Activated CD4-positive, alpha-beta memory T cell treated with anti-CD3 and anti-CD28 coated beads, Interleukin-2, amount 10 ng/mL, durations not matched to agents 7 days and 5 days (primary cell): Measurements from ENCODE around the gene ADAMTS2. TPM values are rescaled to one million over a fixed set of nuclear protein-coding genes. Genes with fewer than 3 reads are reported as not detected.

ENCODE experiments used
- CTCF ChIA-PET: fragments of 350-600 bp; sonication (Branson Sonifier 250); formaldehyde crosslinking; loops from one replicate; lab custom pipeline; 2021; ENCODE audit warnings: antibody characterized with exemption, inconsistent platforms; lab: Charles Lee
- POLR2A ChIA-PET: fragments of 350-600 bp; sonication (Branson Sonifier 250); formaldehyde crosslinking; loops from one replicate; lab custom pipeline; 2021; ENCODE audit warnings: antibody characterized with exemption; lab: Charles Lee
- DNase-seq: peaks from one replicate; pipeline ENCODE4 v3.0.0-alpha.2; 2020
- H3K27ac Mint-ChIP-seq: one replicate; pipeline ENCODE4 v1.8.0; 2021; ENCODE audit warnings: mild to moderate bottlenecking, mixed read lengths
- H3K27me3 Mint-ChIP-seq: one replicate; pipeline ENCODE4 v1.8.0; 2021; ENCODE audit warnings: mixed read lengths
- H3K36me3 Mint-ChIP-seq: one replicate; pipeline ENCODE4 v1.8.0; 2021; ENCODE audit warnings: low read depth, mixed read lengths
- H3K4me1 Mint-ChIP-seq: one replicate; pipeline ENCODE4 v1.8.0; 2021; ENCODE audit warnings: mixed read lengths
- H3K4me3 Mint-ChIP-seq: one replicate; pipeline ENCODE4 v1.8.0; 2021; ENCODE audit warnings: mild to moderate bottlenecking, mixed read lengths
- H3K9me3 Mint-ChIP-seq: one replicate; pipeline ENCODE4 v1.8.0; 2021; ENCODE audit warnings: mixed read lengths
- total RNA-seq, 2 experiments: library from RNA; stranded (reverse); gene quantifications; one replicate each; pipeline ENCODE4 v1.2.3, GENCODE V29; 2021

Gene ADAMTS2
- total RNA-seq, 2 experiments from 2014 or later = not detected

DNA sequence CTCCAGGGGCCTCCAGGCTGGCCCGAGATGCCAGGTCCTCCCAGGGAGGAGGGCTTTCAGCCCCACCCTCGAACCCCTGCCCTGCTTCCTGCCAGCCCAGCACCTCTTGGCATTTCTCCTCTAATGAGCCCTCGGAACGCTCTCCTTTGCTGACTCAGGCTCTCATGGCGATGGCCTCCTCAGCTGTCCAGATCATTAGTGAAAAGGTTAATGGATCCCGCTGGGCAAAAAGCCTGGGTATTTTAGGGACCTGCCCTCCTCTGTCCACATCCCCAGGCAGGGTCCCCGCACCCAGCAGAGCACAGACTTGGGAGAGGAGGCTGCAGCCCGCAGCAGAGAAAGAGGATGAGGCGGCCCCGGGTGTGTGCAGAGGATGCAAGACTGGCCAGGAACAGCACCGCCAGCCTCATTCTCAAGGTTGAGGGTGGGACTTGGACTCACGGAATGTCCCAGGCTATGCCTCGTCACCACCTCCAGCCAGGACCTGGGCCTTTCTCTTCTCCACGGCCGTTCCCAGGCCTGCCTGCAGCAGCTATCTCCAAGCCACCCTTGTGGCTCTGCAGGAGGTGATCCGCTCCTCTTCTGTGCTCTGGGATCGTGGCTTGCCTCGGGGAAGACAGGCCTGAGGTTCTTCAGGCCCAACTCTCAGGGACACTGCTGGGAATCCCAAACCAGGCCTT is 23.0 kb upstream of the ADAMTS2 start:
- DNase-seq = no peak
- CTCF ChIA-PET = no interaction called here
- POLR2A ChIA-PET = no interaction called here
- Mint-ChIP-seq H3K27me3 (no peaks in the 10 kb centered on the region), H3K4me1 (no peaks in the 10 kb centered on the region), H3K27ac (no peak overlapping the region), H3K36me3 (no peaks in the 10 kb centered on the region), H3K9me3 (no peaks in the 10 kb centered on the region), H3K4me3 (no peak overlapping the region)

DNA sequence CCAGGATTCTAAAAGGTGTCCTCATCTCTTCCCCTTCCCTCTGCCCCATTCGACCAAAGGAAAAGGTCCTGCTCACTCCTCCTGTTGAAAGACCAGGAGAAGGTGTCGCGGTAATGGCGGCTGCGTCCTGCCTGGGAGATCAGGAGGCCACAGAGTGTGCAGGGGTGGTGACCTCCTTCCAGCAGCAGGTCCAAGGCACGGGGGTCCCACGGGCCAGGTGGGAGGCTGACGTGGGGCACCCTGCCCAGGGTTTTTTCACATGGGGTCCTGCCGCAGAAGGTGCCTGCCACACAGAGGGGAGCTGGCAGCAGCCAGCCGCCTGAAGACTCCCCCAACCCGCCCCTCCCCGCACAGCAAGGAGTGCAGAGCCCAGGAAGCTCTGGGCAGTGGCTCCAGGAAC is 22.2 kb upstream of the ADAMTS2 start:
- Mint-ChIP-seq H3K9me3 (no peaks in the 10 kb centered on the region), H3K27me3 (no peaks in the 10 kb centered on the region), H3K36me3 (no peaks in the 10 kb centered on the region), H3K27ac (no peak overlapping the region), H3K4me3 (no peak overlapping the region), H3K4me1 (no peaks in the 10 kb centered on the region)
- ChIA-PET POLR2A (no interaction called here), CTCF (no interaction called here)
- no peak for DNase-seq

DNA sequence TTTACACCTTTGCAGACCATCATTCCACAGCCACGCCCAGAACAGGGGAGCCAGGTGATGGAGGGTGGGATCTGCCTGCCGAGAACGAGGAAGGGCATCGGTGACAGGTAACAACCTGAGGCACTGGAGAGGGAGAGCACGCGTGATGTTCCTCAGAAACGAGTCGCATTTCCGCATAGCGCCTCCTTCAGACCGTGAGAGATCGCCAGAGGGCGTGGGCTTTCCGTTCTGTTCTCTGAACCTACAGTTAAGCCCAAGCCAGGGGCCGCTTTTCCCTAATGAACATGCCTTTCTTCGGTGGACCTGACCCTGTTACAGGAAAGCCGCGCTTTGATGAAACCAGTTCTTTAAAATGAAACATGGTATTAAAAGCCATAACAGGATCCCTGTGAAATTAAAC is 17.1 kb upstream of the ADAMTS2 start:
- Mint-ChIP-seq H3K4me1 (no peaks in the 10 kb centered on the region), H3K9me3 (no peaks in the 10 kb centered on the region), H3K27ac (no peak overlapping the region), H3K36me3 (no peaks in the 10 kb centered on the region), H3K27me3 (no peaks in the 10 kb centered on the region), H3K4me3 (no peak overlapping the region)
- no peak for DNase-seq
- CTCF ChIA-PET = no interaction called here
- POLR2A ChIA-PET = no interaction called here

DNA sequence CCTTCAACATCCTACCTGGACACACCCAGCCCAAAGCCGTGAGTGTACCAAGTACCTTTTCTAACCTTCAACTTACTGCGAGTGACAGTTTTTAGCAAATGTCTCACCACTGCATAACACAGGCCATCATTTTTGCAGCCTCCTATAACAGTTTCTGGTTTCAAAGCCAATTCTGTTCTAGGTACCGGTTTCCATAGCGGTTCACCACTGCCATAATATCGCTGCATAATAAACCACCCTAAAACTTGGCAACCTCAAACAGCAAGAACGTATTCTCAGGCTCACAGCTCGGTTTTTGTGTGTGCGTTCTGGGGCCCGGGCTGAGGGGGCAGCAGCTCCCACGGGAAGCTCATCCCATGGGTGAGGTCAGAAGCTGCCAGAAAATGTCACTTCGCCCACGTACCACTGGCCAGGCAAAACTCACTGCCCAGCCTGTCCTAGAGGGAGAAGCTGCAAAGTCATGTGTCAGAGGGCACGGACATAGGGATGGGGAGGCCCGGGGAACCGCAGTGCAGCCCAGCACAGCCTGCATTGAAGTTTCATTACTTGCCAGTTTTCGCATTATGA is 15.9 kb upstream of the ADAMTS2 start:
- Mint-ChIP-seq H3K27me3 (no peaks in the 10 kb centered on the region), H3K4me3 (no peak overlapping the region), H3K9me3 (no peaks in the 10 kb centered on the region), H3K4me1 (no peaks in the 10 kb centered on the region), H3K36me3 (no peaks in the 10 kb centered on the region), H3K27ac (no peak overlapping the region)
- no peak for DNase-seq
- ChIA-PET POLR2A (no interaction called here), CTCF (no interaction called here)

DNA sequence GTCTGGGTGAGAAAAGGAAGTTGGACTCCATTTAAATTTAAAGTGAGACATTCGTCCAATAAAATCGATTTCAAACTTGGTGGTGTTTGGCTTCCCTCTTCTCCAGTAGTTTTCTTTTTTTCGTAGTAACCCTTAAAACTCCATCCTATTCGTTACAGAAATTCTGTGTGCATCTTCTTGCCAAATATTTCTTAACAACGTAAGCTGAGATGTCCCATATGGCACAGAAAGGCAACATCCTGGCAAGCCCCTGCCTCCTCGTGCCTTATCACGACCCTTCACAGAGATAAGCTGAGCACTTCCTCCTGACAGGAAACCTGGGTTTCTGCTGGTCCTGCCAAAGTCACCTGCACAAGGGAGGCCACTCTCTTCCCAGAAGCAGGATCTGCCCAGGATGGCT is 11.8 kb upstream of the ADAMTS2 start:
- POLR2A ChIA-PET = no interaction called here

DNA sequence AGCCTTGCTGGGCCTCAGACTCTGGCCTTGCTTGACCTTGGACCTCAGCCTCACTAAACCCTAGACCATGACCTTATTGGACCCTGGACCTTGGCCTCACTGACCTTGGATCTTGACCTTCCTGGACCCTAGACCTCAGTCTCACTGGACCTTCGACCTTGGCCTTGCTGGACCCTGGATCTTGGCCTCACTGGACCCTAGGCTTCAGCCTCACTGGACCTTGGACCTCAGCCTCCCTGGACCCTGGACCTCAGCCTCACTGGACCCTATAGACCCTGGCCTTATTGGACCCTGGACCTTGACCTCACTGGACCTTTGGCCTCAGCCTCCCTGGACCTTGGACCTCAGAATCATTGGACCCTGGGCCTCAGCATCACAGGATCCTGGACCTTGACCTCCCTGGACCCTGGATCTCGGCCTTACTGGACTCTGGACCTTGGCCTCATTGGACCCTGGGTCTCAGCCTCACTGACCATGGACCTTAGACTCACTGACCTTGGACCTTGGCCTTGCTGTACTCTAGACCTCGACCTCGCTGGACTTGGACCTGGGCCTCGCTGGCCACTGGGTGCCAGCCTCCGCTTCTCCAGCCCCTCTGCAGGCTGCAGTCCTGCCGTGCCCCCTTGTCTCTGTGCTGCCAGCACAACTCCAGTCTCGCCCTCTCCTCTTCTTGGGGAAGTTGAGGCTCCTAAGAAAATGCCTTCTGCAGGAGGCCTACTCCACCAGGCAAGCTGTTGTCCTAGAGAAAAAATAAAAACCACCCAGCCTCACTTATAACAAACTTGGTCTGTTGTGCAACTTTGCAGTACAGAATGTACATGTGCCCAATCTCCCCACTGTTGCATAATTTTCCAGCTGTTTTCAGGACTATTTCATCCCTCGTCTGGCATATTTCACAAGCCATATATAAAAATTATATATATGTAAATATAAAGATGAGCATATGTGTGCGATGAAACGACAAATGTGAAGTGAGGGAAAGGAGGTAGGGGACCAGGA is 11.0 kb upstream of the ADAMTS2 start:
- ChIA-PET POLR2A (no interaction called here), CTCF (no interaction called here)
- H3K36me3 Mint-ChIP-seq = no peaks in the 10 kb centered on the region
- no peaks in the 10 kb centered on the region for H3K9me3 Mint-ChIP-seq
- H3K27me3 Mint-ChIP-seq = no peaks in the 10 kb centered on the region
- H3K4me1 Mint-ChIP-seq = no peaks in the 10 kb centered on the region
- H3K27ac Mint-ChIP-seq = no peak overlapping the region
- H3K4me3 Mint-ChIP-seq = no peak overlapping the region
- no peak for DNase-seq

More for the DNA sequence above, 11.8 kb upstream of the ADAMTS2 start:
- Mint-ChIP-seq H3K36me3 (no peaks in the 10 kb centered on the region), H3K27me3 (no peaks in the 10 kb centered on the region), H3K4me1 (no peaks in the 10 kb centered on the region), H3K9me3 (no peaks in the 10 kb centered on the region), H3K27ac (no peak overlapping the region), H3K4me3 (no peak overlapping the region)
- CTCF ChIA-PET = no interaction called here
- DNase-seq = no peak

DNA sequence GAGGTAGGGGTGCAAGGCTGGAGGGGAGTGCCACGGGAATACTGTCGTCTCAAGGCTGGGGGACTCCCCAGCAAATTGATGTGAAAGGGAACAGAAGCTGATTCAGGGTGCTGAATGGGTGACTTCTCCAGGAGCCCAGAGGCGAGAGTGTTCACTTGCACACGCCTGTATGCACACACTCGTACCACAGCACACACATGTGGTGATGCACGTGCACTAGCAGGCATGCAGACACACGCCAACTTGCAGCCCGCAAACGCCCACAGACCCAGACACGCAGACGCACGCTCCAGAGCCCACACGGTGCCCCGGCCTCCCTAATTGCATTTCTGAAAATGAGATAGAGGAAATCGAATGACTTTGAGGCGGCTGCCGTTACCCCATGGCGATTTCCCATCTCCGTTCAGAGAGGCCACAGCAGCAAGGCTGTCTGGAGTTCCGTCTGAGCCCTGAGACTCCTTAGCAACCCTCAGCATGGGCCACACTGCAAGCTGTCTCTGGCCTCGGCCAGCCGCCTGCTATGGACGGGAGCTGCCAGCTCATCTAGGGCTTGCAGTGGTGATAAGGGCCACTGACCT is 9.1 kb upstream of the ADAMTS2 start:
- H3K27ac Mint-ChIP-seq = no peak overlapping the region
- no peaks in the 10 kb centered on the region for H3K36me3 Mint-ChIP-seq
- H3K9me3 Mint-ChIP-seq = no peaks in the 10 kb centered on the region
- H3K4me3 Mint-ChIP-seq = no peak overlapping the region
- no peak for DNase-seq
- H3K4me1 Mint-ChIP-seq = no peaks in the 10 kb centered on the region
- ChIA-PET CTCF (no interaction called here), POLR2A (no interaction called here)
- no peaks in the 10 kb centered on the region for H3K27me3 Mint-ChIP-seq

DNA sequence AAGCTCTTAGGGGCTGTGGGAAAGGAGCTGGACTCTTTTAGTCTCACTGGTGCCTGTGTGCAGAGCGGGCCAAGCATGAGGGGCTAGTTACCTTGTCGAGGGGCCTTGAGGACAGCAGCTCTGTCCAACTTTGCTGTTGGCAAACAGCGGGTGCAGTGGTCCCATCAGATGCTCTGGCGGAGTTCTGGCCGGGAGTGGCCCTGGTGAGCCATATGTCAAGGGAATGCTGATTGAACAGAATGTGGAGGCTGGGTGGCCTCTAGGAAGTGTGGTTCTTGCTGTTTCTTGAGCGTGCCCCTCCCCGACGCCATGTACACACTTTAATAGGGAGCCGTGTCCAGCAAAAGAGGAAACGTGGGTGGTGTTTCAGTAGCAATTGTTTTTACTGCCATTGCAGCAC is 3.6 kb upstream of the ADAMTS2 start:
- H3K4me3 Mint-ChIP-seq = no peak overlapping the region
- POLR2A ChIA-PET = no interaction called here

DNA sequence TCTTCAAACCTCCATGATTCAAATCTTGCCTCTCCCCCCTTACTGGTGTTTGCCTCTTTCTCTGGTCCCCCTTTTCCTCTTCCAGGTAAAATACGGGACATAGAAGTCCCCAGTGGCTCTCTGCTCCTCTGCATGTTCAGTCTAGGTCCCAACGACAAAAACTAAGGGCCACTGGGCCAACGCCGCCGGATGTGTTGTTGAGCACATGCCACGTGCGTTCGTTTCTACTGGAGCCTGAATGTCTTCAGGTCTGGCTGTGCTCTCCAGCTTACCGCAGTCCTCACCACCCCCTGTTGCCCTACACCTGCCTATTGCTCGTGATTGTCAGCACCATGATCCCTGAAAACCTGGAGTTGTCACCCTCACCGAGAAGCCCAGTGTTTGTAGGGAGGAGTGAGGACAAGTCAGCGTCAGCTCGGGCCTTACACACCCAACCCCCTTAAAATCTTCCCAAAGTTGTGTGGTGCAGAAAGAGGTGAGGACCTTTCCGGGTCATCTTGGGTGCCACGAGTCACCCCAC is 2.8 kb upstream of the ADAMTS2 start:
- Mint-ChIP-seq H3K9me3 (no peaks in the 10 kb centered on the region), H3K36me3 (no peaks in the 10 kb centered on the region), H3K4me3 (no peak overlapping the region), H3K4me1 (peaks cover 6% of the 10 kb centered on the region), H3K27me3 (peaks cover 36% of the 10 kb centered on the region), H3K27ac (no peak overlapping the region)
- CTCF ChIA-PET = no interaction called here
- POLR2A ChIA-PET = no interaction called here
- DNase-seq = no peak

More for the DNA sequence above, 3.6 kb upstream of the ADAMTS2 start:
- Mint-ChIP-seq H3K27ac (no peak overlapping the region), H3K27me3 (peaks cover 29% of the 10 kb centered on the region), H3K36me3 (no peaks in the 10 kb centered on the region), H3K4me1 (peaks cover 3% of the 10 kb centered on the region), H3K9me3 (no peaks in the 10 kb centered on the region)
- CTCF ChIA-PET = no interaction called here
- no peak for DNase-seq

DNA sequence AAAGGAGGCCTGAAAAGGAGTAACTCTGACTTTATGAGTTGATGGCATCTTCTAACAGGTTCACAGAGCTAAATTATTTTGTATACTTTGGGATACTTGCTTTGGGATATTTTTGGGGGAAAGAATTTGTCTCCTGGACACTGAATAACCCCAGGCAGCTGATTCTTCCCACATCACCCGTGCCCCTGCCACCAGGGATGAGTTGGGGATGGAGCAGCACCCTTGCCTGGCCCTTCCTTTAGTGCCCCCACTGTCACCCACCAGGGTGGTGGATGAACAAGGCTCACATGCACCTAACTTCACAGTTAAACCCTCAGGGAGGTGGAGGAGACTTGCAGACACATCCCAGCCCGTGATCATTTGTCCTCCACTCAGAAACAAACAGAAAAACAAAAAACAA is 2.3 kb upstream of the ADAMTS2 start:
- Mint-ChIP-seq H3K27me3 (peaks cover 40% of the 10 kb centered on the region), H3K9me3 (no peaks in the 10 kb centered on the region), H3K4me1 (peaks cover 6% of the 10 kb centered on the region), H3K4me3 (no peak overlapping the region), H3K27ac (no peak overlapping the region), H3K36me3 (no peaks in the 10 kb centered on the region)
- DNase-seq = no peak
- POLR2A ChIA-PET = no interaction called here
- CTCF ChIA-PET = no interaction called here

DNA sequence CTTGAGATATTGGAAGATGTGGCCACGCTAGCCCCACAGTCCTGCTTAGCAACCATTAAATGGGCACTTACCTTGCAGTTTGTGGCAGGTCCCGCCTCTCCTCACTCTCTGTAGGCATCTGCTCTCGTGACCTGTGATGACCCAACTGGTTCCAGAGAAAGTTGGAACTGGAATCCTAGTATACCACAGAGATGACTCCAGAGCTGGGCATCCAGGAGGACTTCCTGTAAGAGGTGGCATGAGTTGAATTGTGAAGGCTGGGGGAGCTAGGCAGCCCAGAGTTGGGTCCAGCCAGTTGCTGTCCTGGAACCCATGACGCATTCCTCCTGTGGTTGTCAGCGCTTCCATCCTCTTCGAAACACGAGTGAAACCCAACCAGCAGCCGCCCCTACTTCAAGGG is 1.6 kb upstream of the ADAMTS2 start:
- Mint-ChIP-seq H3K4me3 (no peak overlapping the region), H3K36me3 (no peaks in the 10 kb centered on the region), H3K27ac (no peak overlapping the region), H3K9me3 (no peaks in the 10 kb centered on the region), H3K27me3 (peaks cover 46% of the 10 kb centered on the region), H3K4me1 (peaks cover 6% of the 10 kb centered on the region)
- POLR2A ChIA-PET = no interaction called here
- DNase-seq = no peak
- CTCF ChIA-PET = no interaction called here

DNA sequence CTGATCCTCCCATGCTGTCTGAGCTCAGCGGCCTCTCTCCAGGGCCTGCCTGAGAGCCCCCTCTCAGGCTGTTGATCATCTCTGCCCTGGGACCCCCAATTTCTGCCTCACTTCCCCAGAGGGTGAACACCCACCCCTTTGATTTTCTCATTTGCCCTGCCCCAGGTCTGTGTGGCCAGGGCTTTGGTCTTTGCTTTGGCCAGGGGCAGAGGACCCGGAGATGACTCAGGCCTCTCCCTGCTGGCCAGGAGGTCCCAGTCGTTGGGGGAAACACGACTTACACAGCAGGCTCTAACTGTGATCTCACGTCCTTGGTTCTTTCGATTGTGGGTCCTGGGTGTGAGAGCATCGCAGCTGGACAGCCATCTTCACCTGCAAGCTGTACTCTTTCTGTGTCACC is 1.1 kb upstream of the ADAMTS2 start:
- H3K4me1 Mint-ChIP-seq = peaks cover 6% of the 10 kb centered on the region
- H3K27me3 Mint-ChIP-seq = peaks cover 48% of the 10 kb centered on the region
- H3K9me3 Mint-ChIP-seq = no peaks in the 10 kb centered on the region
- ChIA-PET POLR2A (no interaction called here), CTCF (no interaction called here)
- no peak for DNase-seq
- H3K36me3 Mint-ChIP-seq = no peaks in the 10 kb centered on the region
- no peak overlapping the region for H3K4me3 Mint-ChIP-seq
- no peak overlapping the region for H3K27ac Mint-ChIP-seq

DNA sequence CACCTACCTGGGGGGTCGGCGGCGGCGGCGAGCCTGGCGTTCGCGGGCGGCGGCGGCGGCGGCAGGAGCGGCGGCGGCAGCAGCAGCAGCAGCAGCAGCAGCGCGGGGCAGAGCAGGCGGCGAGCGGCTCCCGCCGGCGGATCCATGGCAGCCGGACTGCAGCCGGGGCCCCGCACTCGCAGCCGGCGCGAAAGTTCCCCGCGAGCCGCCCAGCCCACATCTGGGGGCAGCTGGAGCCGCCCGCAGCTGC is 153 bp downstream of the ADAMTS2 start:
- ChIA-PET POLR2A (no interaction called here), CTCF (no interaction called here)
- DNase-seq = no peak
- no peaks in the 10 kb centered on the region for H3K36me3 Mint-ChIP-seq
- H3K4me1 Mint-ChIP-seq = peaks cover 6% of the 10 kb centered on the region
- no peaks in the 10 kb centered on the region for H3K9me3 Mint-ChIP-seq
- H3K27ac Mint-ChIP-seq = no peak overlapping the region
- H3K27me3 Mint-ChIP-seq = peaks cover 52% of the 10 kb centered on the region
- H3K4me3 Mint-ChIP-seq = no peak overlapping the region
